GM21737 (cell line): ENCODE results near the gene IGFBP2.

Experiments used
- ATAC-seq: cut with Tn5 transposase; IDR thresholded peaks from one replicate; pipeline ENCODE4 v1.9.1; 2021; ENCODE audit warnings: mild to moderate bottlenecking, moderate library complexity; ENCODE audit not compliant: unreplicated experiment

Gene IGFBP2

DNA sequence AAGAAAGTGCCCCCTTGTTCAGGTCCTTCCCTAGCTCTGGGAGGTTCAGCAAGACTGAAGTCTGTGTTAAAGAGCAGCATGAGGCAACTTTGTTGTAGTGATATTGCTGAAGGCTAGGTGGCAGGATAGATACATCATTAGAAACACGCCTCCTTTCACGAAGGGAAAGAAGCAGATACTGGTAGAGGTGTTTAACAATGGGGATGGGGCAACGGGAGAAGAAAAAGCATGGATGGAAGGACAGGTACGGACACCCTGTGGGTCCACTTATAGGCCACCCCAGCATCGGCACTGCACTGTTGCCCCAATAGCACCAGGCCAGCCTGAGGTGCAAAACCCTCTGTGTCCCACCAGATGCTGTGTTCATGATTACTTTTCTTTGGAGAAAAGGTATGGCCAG, 65.7 kb downstream of the IGFBP2 start:
- ATAC-seq: no peak

GRCh38 chr2:216700088-216700567, 66.9 kb downstream of the IGFBP2 start:
- no peak for ATAC-seq

DNA sequence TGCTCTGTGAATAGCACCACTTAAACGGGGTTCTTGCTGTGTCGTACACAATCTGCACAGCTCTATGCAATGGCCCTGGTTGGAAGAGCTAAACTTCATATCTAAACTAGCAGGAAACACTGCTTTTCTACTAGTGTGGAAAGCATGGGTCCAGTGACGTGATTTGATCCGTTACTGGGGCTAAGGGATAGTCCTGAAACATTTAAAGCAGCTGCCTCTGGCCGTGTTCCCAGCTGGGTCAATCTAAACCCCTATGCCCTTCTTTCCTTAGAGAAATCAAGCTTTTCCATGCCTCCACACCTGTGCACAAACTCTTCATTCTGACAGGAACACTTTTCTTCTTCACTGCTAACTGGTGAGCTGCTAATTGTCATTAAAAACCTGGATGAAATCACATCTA, 67.6 kb downstream of the IGFBP2 start:
- no peak for ATAC-seq

DNA sequence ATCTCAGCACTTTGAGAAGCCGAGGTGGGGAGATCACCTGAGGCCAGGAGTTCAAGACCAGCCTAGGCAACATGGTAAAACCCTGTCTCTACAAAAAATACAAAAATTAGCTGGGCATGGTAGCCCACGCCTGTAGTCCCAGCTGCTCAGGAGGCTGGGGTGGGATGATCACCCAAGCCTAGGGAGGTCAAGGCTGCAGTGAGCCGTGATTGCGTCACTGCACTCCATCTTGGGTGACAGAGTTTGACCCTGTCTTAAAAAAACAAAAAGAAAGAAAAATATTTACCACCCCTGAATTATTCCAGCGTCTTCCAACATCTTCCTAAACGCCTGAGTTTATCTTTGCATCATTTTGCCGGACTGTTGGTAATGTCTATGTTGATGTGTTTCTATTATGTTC, 68.3 kb downstream of the IGFBP2 start:
- ATAC-seq: no peak

GRCh38 chr2:216702756-216703155, 69.5 kb downstream of the IGFBP2 start:
- no peak for ATAC-seq

GRCh38 chr2:216710551-216711301, 77.5 kb downstream of the IGFBP2 start:
- ATAC-seq: no peak

DNA sequence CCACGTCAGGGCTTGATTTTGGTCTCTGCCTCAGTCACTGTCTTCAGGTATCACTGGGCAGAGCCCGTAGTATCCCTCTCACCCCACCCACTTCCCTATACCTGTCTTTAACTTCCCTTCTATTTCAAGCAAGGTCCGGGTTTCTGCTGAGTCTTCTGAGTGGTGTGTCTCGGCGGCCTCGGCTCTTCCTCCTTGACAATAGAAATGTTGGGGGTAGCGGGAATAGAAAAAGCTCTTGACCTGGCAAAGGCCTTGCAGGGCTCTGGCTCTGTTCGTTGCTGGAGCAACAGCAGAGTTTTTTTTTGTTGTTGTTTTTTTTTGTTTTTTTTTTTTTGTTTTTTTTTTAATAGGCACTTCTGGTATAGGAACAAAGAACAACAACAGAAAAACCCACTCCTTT, 78.1 kb downstream of the IGFBP2 start:
- no peak for ATAC-seq

- ATAC-seq: no peak
Observed at GRCh38 chr2:216713691-216714336, 80.6 kb downstream of the IGFBP2 start.
